Measurements from ENCODE around the gene GJB1. TPM values are rescaled to one million over a fixed set of nuclear protein-coding genes. Genes with fewer than 3 reads are reported as not detected.
A peak's percentile ranks its signal among the peaks of the same experiment; 100 is the strongest.

GJB1 gene
- total RNA-seq, 2 experiments from 2014 or later, result not detected

GRCh38 chrX:71184803-71185495 is 38.1 kb upstream of the GJB1 start:
- Mint-ChIP-seq H3K4me1 (peaks cover 25% of the 10 kb centered on the region), H3K27me3 (no peaks in the 10 kb centered on the region), H3K36me3 (ENCODE audit: low read depth) (peaks cover 23% of the 10 kb centered on the region), H3K4me3 (no peak overlapping the region), H3K27ac (no peak overlapping the region), H3K9me3 (no peaks in the 10 kb centered on the region)
- POLR2A ChIA-PET, result interaction anchor here (4.3 to 5.3 kb wide), 2 partner anchors 73 to 181 kb away, joined by 31 to 35 read pairs; partner anchors contain the start of genes IL2RG and TAF1
- DNase-seq, result no peak
- CTCF ChIA-PET, result interaction anchor here (1.1 to 1.2 kb wide), 2 partner anchors 9 to 13 kb away, joined by 3 read pairs; no protein-coding TSS in a partner anchor

DNA sequence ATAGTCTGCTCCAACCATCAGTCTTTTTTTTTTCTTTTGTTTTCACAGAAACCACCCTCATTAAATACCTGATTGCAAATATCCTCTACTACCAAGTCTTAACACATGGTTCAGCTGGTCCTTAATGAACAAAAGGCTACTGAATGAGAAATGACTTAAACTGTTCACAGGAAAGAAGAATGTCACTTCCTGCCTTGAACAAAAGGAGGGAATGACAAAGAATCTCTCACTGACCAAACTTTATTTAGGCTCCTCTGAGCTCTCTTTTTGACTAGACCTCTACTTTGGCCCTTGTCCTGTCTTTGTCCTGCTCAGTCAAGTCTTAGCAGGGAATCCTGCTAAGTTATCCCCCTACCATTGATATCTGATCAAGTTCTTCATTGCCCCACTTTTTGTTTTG is 31.8 kb upstream of the GJB1 start:
- ChIA-PET CTCF (no interaction called here), POLR2A (no interaction called here)
- Mint-ChIP-seq H3K27me3 (no peaks in the 10 kb centered on the region), H3K4me1 (peaks cover 24% of the 10 kb centered on the region), H3K36me3 (ENCODE audit: low read depth) (peaks cover 18% of the 10 kb centered on the region), H3K4me3 (no peak overlapping the region), H3K9me3 (no peaks in the 10 kb centered on the region), H3K27ac (peak overlapping the region; percentile 5)
- no peak for DNase-seq

GRCh38 chrX:71195964-71196649 is 26.9 kb upstream of the GJB1 start:
- Mint-ChIP-seq H3K27me3 (no peaks in the 10 kb centered on the region), H3K36me3 (ENCODE audit: low read depth) (peaks cover 20% of the 10 kb centered on the region), H3K4me1 (peaks cover 33% of the 10 kb centered on the region), H3K4me3 (peak overlapping the region; percentile 92), H3K27ac (peak overlapping the region; percentile 98), H3K9me3 (no peaks in the 10 kb centered on the region)
- ChIA-PET CTCF (interaction anchor here (3.1 kb wide), 1 partner anchor 14 kb away, joined by 14 read pairs; no protein-coding TSS in a partner anchor), POLR2A (interaction anchor here (1.0 to 3.6 kb wide), 9 partner anchors 12 to 170 kb away, joined by 3 to 66 read pairs (median 6); partner anchors contain the start of genes IL2RG, MED12, NONO and TAF1)
- no peak for DNase-seq

- POLR2A ChIA-PET, result interaction anchor here (1.2 to 3.6 kb wide), 7 partner anchors 16 to 336 kb away, joined by 3 to 66 read pairs (median 9); partner anchors contain the start of genes IL2RG, MED12, NONO and TAF1
- H3K4me1 Mint-ChIP-seq, result peaks cover 25% of the 10 kb centered on the region
- H3K27ac Mint-ChIP-seq, result peak overlapping the region; percentile 89
- CTCF ChIA-PET, result interaction anchor here (0.9 to 3.1 kb wide), 5 partner anchors 11 to 85 kb away, joined by 3 to 14 read pairs (median 4); partner anchors contain the start of gene NONO
- peaks cover 16% of the 10 kb centered on the region for H3K36me3 Mint-ChIP-seq (ENCODE audit: low read depth)
- no peaks in the 10 kb centered on the region for H3K27me3 Mint-ChIP-seq
- peak overlapping the region; percentile 94 for H3K4me3 Mint-ChIP-seq
- DNase-seq, result peak; percentile 17
- H3K9me3 Mint-ChIP-seq, result no peaks in the 10 kb centered on the region
Measured at GRCh38 chrX:71198066-71198465, 25.0 kb upstream of the GJB1 start.

- no peaks in the 10 kb centered on the region for H3K9me3 Mint-ChIP-seq
- peaks cover 21% of the 10 kb centered on the region for H3K4me1 Mint-ChIP-seq
- no peak overlapping the region for H3K27ac Mint-ChIP-seq
- CTCF ChIA-PET, result no interaction called here
- peak overlapping the region; percentile 8 for H3K4me3 Mint-ChIP-seq
- no peak for DNase-seq
- no peaks in the 10 kb centered on the region for H3K27me3 Mint-ChIP-seq
- POLR2A ChIA-PET, result interaction anchor here (3.6 kb wide), 1 partner anchor 167 kb away, joined by 21 read pairs; the partner anchor contains the start of gene TAF1
- H3K36me3 Mint-ChIP-seq (ENCODE audit: low read depth), result peaks cover 16% of the 10 kb centered on the region
Measured at GRCh38 chrX:71199252-71200008, 23.6 kb upstream of the GJB1 start.

GRCh38 chrX:71210816-71211215 is 12.2 kb upstream of the GJB1 start:
- no peak overlapping the region for H3K4me3 Mint-ChIP-seq
- H3K4me1 Mint-ChIP-seq, result no peaks in the 10 kb centered on the region
- no peak overlapping the region for H3K27ac Mint-ChIP-seq
- no peaks in the 10 kb centered on the region for H3K9me3 Mint-ChIP-seq
- CTCF ChIA-PET, result no interaction called here
- peaks cover 6% of the 10 kb centered on the region for H3K27me3 Mint-ChIP-seq
- no peaks in the 10 kb centered on the region for H3K36me3 Mint-ChIP-seq (ENCODE audit: low read depth)
- POLR2A ChIA-PET, result no interaction called here
- DNase-seq, result no peak

- ChIA-PET POLR2A (interaction anchor here (0.8 kb wide), 1 partner anchor 30 kb away, joined by 3 read pairs; no protein-coding TSS in a partner anchor), CTCF (no interaction called here)
- Mint-ChIP-seq H3K4me3 (no peak overlapping the region), H3K27ac (no peak overlapping the region), H3K9me3 (no peaks in the 10 kb centered on the region), H3K4me1 (no peaks in the 10 kb centered on the region), H3K27me3 (peaks cover 6% of the 10 kb centered on the region), H3K36me3 (ENCODE audit: low read depth) (no peaks in the 10 kb centered on the region)
- no peak for DNase-seq
Measured at GRCh38 chrX:71212536-71212935, 10.5 kb upstream of the GJB1 start.

DNA sequence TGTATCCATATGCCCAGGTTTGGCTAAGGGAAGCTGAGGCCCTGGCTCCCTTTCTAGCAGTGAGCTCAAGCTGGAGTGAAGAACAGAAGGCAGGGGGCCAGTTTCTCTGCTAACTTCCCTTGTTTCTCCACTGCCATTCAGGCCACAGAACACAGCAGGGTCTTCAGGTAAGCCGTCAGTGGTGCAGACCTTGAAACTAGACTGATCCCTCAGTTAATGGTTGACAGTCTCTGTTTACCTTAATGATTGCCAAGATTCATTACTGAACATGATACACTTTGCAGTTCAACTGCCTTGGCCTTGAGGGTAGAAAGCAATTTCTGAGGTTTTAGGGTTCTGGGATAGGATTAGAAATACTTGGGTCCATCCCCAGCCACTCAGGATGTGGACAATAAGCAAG is 8.9 kb upstream of the GJB1 start:
- no peak overlapping the region for H3K4me3 Mint-ChIP-seq
- peaks cover 6% of the 10 kb centered on the region for H3K27me3 Mint-ChIP-seq
- ChIA-PET POLR2A (no interaction called here), CTCF (no interaction called here)
- H3K27ac Mint-ChIP-seq, result no peak overlapping the region
- H3K4me1 Mint-ChIP-seq, result no peaks in the 10 kb centered on the region
- no peaks in the 10 kb centered on the region for H3K36me3 Mint-ChIP-seq (ENCODE audit: low read depth)
- no peaks in the 10 kb centered on the region for H3K9me3 Mint-ChIP-seq
- no peak for DNase-seq

GRCh38 chrX:71214604-71215337 is 8.3 kb upstream of the GJB1 start:
- Mint-ChIP-seq H3K4me3 (no peak overlapping the region), H3K27me3 (peaks cover 4% of the 10 kb centered on the region), H3K27ac (no peak overlapping the region), H3K36me3 (ENCODE audit: low read depth) (no peaks in the 10 kb centered on the region), H3K9me3 (no peaks in the 10 kb centered on the region), H3K4me1 (no peaks in the 10 kb centered on the region)
- ChIA-PET POLR2A (no interaction called here), CTCF (no interaction called here)
- DNase-seq, result no peak

- DNase-seq, result no peak
- Mint-ChIP-seq H3K4me1 (no peaks in the 10 kb centered on the region), H3K27me3 (peaks cover 4% of the 10 kb centered on the region)
Measured at GRCh38 chrX:71215338-71215912, 7.6 kb upstream of the GJB1 start.

GRCh38 chrX:71216485-71216884 is 6.5 kb upstream of the GJB1 start:
- DNase-seq, result no peak
- Mint-ChIP-seq H3K4me3 (no peak overlapping the region), H3K27ac (no peak overlapping the region), H3K4me1 (no peaks in the 10 kb centered on the region), H3K36me3 (ENCODE audit: low read depth) (no peaks in the 10 kb centered on the region), H3K9me3 (no peaks in the 10 kb centered on the region), H3K27me3 (peaks cover 4% of the 10 kb centered on the region)
- CTCF ChIA-PET, result no interaction called here
- POLR2A ChIA-PET, result no interaction called here

More at GRCh38 chrX:71215338-71215912, 7.6 kb upstream of the GJB1 start:
- no peaks in the 10 kb centered on the region for H3K36me3 Mint-ChIP-seq (ENCODE audit: low read depth)
- no peaks in the 10 kb centered on the region for H3K9me3 Mint-ChIP-seq
- H3K27ac Mint-ChIP-seq, result no peak overlapping the region
- no peak overlapping the region for H3K4me3 Mint-ChIP-seq
- ChIA-PET CTCF (no interaction called here), POLR2A (no interaction called here)

- no peak overlapping the region for H3K4me3 Mint-ChIP-seq
- CTCF ChIA-PET, result no interaction called here
- no peaks in the 10 kb centered on the region for H3K4me1 Mint-ChIP-seq
- H3K27me3 Mint-ChIP-seq, result peaks cover 4% of the 10 kb centered on the region
- POLR2A ChIA-PET, result no interaction called here
- no peak for DNase-seq
- no peak overlapping the region for H3K27ac Mint-ChIP-seq
- H3K36me3 Mint-ChIP-seq (ENCODE audit: low read depth), result no peaks in the 10 kb centered on the region
- H3K9me3 Mint-ChIP-seq, result no peaks in the 10 kb centered on the region
Measured at GRCh38 chrX:71217298-71217697, 5.7 kb upstream of the GJB1 start.
